A204.1 (cell line): Measurements from ENCODE around the gene LRFN4.

Source experiments
- FAIRE-seq: peaks from 2 replicates; lab custom pipeline; 2012; peaks lifted over from hg19 to GRCh38; lab: Jason Lieb, UNC

The LRFN4 gene

DNA sequence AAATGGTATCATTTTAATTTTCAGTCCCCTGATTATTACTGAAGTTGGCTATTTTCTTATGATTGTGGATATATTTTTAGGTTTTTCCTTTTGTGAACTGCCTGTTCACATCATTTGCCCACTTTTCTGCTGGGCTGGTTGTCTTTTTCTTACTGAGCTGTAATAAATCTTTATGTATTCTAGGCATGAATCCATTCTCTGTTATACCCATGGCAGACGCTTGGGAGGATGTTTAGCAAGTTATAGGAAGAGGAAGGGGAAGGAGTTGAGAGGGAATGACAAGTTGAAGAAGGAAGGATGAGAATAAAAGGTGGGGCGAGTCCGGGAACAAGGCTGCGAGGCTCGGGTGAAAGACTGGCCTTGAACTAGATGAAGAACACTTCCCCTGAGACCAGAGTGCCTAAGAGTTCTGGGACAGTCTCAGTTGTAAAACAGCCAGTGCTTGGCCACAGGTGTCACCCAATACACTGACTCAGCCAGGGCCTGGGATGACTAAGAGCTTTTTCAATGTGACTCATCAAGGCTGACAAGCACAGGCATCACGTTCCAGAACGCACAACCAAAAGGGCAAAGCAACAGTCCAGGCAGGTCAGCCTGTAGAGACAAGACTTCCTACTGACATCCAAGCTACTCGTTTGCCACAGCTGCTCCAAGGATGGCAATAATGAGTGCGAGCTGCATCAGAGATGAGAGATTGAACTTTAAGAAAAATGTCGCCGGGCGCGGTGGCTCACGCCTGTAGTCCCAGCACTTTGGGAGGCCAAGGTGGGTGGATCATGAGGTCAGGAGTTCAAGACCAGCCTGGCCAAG, 35.2 kb downstream of the LRFN4 start:
- FAIRE-seq = no peak

DNA sequence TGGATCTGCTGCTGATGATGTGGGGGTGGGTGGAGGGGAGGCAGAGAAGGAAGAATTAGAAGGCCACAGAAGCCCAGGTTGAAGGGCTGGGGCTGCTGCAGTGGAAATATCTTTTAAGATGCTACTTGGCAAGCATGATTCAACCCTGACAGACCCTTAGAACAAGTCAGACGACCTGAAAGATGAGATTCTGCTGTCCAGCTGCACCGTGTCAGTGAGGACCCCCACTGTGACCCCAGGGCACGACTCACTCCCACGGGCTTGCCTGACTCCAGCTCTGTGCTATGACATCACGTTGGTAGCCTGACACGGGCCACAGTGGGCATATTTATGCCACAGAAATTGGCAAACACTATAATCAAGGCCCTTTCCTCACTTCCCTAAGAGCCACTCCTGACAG, 36.0 kb downstream of the LRFN4 start:
- no peak for FAIRE-seq

DNA sequence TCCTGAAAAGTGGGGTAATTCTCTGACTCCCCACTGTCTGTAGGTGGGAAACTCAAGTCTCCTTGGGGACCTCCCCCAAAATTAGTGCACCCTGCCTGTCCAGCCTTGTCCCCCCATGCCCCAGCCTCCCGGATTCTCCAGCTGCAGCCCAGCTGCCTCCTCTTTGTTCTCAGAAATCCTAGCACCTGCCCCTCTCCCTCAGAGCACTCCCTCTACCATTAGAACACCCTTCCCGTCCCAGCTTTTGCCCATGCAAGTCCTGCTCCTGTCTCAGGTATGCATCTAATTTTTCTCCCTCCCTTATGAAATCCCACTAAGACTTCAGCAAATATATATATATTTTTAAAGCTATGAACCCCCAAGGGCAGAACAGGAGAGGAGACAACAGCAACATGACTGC, 37.3 kb downstream of the LRFN4 start:
- FAIRE-seq = no peak

DNA sequence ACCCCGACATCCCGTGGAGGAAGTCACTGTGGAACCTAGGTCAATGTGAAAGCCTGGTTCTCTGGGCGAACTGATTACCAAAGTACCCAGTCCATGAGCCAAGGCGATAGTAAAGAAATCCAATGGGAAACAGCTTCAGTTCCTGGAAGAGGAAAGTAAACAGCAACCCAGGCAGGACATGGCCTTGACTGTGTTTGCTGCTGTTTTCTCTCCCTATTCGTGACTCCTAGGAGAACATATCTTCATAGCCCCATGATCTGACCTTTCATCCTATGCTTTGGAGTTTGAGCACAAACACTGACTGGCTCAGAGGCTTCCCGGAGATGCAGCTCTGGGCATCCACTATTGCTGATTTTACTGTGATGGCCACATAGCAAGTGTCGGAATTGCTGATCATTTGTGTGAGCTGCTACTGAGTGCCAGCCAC, 45.1 kb downstream of the LRFN4 start:
- FAIRE-seq = no peak

DNA sequence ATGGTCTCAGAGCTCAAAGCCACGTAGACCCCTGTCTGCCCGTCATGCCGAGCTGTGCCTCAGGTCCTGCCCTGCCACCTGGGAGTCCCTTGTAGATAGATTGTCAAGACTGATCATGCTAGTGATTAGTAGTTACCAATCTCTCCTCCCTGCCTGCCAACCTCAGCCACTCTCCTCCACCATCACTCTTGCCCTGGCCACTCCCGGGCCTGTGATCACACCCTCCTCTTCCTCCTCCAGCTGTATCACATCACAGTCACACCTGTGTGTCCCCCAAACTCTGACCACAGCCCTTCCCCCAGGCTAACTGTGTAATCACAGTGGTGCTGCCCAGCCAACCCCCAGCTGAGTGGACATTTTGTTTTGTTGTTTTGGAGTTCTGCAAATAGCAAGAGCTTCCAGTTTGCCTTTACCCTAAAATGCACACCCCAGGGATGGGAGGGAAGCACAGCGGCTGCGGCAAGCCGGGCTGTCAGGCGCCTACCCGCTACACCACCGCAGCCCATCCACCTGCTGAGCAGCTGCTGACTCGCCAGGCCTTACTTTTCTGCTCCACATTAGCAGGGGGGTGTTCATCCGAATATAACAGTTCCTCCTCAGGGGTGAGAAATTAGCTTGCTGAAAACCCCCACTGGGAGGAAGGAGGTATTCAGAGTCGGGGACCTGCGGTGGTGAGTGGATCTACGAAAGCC, 45.8 kb downstream of the LRFN4 start:
- no peak for FAIRE-seq

DNA sequence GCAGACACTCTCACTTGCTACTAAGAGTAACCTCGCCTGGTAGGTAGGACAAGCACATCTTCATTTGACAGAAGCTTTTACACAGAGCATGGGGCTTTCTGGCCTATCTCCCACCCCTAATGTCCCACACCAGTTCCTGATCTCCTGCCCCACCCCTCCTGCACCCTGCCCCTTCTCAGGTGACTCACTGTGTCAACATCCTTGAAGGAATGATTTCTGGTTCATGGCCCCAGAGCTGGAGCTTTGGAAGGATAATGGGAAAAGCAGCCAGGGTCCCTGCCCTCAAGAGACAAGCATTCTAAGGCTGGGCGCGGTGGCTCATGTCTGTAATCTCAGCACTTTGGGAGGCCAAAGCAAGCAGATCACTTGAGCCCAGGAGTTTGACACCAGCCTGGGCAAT, 47.2 kb downstream of the LRFN4 start:
- FAIRE-seq = no peak

DNA sequence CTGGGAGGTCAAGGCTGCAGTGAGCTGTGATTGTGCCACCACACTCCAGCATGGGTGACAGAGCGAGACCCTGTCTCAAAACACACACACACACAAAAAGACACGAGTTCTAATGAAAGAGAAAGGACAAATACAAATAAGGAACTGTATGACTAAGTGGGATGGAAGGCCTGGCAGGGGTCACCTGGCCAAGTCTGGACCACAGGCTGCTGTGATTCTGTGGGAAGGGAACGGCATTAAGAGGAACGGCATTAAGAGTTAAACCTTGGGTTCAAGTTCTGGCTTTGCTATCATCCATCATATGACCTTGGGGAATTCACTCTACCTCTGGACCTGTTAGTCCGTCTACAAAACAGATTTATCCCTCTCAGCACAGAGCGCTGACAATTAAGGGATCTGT, 47.7 kb downstream of the LRFN4 start:
- no peak for FAIRE-seq

DNA sequence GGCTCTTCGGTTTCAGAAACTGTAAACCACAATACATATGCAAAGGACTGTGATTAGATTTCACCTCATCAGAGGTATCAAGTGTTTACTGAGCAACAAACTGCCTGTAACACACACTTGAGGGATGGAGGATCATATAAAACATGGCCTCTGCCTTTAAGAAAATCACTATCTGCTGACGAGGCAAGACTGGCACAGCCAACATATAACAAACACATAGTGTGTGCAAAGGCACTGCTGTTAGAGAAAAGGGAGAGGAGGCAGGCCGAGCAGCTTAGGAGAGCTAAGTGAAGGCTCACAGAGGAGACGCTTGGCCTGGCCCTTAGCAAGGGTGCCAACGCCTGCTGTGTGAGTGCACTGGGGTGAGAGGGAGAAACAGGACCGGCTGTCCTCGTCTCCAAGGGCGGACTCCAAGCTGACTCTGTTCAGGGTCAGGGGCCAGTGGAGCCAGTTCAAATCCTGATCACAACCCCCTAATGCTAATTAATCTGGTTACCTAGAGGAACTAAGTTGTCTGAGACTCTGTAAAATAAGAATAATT, 48.2 kb downstream of the LRFN4 start:
- FAIRE-seq = no peak

DNA sequence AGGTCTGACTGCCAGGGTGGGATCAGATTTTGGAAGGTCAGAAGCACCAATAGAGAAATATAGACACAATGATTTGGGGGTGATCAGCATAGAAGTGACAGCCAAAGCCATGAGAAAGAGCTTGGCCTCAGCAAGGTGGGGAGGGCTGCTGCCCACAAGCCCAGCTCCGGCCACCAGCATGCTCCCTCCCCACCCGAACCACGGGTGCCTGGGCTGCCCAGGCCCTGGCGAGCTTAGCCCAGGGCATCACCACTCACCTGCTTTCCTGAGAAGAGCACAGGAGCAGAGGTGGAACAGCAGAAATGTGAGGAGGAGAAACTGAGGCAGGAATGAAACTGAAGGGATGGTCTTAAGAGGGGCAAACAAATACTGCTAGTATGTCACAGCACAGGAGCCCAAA, 48.8 kb downstream of the LRFN4 start:
- no peak for FAIRE-seq

DNA sequence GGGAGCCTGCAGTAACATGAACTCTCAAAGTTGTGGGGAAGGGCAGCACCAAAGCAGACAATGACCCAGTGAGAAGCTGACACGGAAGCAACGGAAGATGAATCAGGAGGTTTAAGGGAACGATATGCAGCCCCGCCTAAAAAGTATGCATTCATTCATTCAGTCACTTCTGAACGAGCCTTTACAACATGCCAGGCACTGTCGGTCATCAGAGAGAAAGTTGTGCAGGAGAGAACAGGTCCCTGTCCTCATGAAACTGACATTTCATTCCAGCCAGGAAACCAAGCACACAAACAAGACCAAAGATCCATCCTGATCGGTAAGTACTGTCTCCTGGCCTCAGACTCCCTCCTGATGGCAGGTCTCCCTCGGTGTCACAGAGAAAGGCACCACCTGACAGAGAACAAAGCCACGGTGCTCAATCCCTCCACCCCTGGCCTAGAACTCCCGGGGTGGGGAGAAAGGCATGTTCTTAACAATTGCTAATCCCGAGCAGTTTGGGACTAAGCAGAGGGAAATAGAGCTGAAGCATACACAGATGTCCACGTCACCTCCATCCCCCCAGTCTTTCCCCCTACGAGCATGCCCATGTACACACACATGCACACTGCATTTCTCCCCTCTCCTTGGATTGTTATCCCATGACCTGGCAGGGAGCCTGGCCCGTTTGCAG, 49.3 kb downstream of the LRFN4 start:
- no peak for FAIRE-seq

DNA sequence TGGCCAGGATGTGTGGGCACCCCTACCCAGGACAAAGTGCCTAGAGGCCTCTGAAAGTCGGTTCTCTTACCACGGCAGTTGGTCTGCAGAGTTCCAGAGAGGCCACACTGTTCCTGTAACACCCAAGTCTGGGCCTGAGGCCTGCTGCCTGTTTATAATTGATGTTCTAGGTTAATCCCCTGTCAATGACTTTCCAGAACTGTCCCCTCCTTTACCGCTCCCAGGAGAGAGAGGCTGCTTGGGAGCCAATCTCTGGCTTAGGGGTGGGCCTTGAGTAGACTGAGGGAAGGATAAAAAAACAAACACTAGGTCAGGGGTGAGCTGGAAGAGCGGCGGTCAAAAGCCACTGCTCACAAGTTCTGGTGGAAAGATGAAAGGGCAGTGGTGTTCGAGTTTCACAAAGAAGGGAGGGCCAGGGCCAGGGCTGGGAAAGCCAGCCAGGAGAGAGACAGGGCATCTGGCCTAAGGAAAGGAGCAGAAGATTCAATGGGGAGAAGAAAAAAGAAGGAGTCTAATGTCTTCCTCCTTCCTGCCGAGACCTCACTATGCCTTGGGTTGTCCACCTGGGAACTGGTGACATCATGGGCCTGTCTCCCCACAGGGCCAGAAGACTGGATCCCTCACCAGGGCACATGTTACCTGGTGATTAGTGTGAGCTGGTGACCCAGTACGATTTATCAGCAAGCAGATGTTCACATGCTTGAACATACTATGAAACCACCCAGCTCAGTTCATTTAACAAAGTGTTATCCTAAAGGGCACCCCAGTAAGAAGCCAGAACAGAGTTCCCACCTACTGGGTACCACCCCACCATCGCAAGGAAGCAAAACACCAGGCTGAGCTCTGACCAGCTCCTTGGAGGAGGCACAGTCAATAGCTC, 51.1 kb downstream of the LRFN4 start:
- FAIRE-seq = no peak

DNA sequence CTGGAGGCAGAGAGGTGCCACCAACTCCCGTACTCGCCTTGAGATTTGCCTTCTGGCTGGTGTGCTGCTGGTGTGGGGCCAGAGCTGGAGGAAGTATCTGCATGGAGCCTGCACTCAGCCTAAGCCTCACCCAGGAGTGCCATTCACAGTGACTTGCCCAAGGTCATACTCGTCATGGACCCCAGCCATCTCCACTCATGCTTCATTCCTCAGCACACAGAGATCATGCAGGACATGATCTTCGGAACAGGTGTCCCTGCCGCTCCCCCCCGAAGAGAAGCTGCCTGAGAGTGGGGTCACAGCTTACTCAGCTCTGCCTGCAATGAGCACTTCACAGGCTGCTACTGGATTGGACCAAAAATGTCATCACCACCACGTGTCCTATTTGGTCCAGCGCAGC, 52.3 kb downstream of the LRFN4 start:
- no peak for FAIRE-seq

DNA sequence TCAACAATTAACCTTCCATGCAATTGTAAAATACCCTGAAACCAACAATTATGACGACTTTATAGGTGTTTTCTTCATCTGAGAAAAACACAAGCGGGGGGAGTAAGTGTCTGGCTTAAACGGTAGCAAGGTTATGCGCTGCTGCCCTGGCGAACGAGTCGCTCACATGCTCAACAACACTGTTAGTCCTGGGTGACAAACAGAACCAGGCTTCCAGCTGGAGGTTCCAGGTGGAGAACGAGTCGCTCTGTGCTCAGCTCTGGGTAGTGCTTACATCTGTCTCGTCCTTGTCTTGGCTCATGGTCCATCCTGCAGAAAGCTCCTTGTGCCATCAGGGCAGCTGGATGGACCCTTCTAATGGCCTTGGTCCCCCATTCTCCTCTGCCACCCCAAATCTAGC, 53.2 kb downstream of the LRFN4 start:
- FAIRE-seq = no peak
